Measurements from ENCODE around the gene MRPL40.

DNA sequence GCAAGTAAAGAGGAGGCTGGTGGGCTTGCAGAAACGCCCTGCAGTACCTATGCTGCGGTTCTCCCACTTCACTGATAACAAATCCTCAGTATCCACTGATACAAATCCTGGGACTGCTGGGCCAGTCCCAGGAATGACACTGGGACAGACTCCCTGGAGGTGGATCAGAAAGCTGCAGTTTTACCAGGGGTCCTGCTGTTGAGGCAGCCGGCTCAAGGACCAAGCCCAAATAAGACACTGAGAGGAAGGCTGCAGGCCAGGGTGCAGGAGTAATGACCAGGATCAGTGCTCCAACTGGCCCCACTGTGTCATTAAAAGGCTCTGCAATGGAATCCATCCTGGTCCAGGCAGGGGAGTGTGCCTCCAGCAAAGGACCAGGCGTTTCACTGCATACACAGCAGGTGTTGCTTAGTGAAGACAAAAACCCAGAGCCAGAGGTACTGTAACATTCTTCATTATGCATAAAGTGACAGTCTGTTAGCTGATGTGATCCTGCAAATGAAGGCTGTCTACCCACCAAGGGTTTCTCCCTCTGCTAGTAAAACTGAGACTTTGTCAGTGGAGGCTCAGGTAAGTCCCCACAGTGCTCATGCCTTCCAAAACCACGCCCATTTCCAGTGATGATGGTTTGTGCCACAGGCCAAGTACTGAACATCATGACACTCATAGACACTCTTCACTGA is 16.5 kb downstream of the MRPL40 start:
- TF ChIP-seq EZH2 (IDR thresholded peaks at IDR 0.05; ENCODE audit: borderline replicate concordance) (no peak), EZH2phosphoT487 (IDR thresholded peaks at IDR 0.05; ENCODE audit: low read depth, severe bottlenecking, unreplicated experiment) (no peak)
- TF ChIP-seq, protein P1, sequence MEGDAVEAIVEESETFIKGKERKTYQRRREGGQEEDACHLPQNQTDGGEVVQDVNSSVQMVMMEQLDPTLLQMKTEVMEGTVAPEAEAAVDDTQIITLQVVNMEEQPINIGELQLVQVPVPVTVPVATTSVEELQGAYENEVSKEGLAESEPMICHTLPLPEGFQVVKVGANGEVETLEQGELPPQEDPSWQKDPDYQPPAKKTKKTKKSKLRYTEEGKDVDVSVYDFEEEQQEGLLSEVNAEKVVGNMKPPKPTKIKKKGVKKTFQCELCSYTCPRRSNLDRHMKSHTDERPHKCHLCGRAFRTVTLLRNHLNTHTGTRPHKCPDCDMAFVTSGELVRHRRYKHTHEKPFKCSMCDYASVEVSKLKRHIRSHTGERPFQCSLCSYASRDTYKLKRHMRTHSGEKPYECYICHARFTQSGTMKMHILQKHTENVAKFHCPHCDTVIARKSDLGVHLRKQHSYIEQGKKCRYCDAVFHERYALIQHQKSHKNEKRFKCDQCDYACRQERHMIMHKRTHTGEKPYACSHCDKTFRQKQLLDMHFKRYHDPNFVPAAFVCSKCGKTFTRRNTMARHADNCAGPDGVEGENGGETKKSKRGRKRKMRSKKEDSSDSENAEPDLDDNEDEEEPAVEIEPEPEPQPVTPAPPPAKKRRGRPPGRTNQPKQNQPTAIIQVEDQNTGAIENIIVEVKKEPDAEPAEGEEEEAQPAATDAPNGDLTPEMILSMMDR (IDR thresholded peaks at IDR 0.05; ENCODE audit: poor library complexity) = no peak
